Erythroblast (primary cell): Measurements from ENCODE around the gene CUX1.

Experiments used
- GATA1 ChIP-seq: IDR thresholded peaks from 2 replicates; pipeline ENCODE4 v1.6.1; 2011; ENCODE audit warnings: low read depth, mild to moderate bottlenecking, control low read depth, low read length, moderate library complexity
- POLR2A ChIP-seq: IDR thresholded peaks from 2 replicates; pipeline ENCODE4 v1.6.1; 2011; ENCODE audit warnings: mild to moderate bottlenecking, low read length

- TF ChIP-seq POLR2A (no peak), GATA1 (no peak)
Observed at GRCh38 chr7:101890749-101891523, 73.5 kb downstream of the CUX1 start.
